HFF-Myc (cell line): ENCODE results near the gene PRSS8.

Experiments
- DNase-seq: peaks from one replicate; pipeline ENCODE4 v3.0.0-alpha.2; 2011; ENCODE audit warnings: low read depth; ENCODE audit errors: extremely low read depth
- H3K4me3 ChIP-seq: replicated peaks from 2 replicates; pipeline ENCODE4 v1.5.1; 2011; ENCODE audit warnings: low read depth, mild to moderate bottlenecking, control low read depth, low read length
- TF ChIP-seq, protein P1 (sequence below): IDR thresholded peaks from 2 replicates; pipeline ENCODE4 v1.5.1; 2012; ENCODE audit warnings: mild to moderate bottlenecking, low read depth, low read length, control low read depth; ENCODE audit errors: missing control alignments

PRSS8 gene

DNA sequence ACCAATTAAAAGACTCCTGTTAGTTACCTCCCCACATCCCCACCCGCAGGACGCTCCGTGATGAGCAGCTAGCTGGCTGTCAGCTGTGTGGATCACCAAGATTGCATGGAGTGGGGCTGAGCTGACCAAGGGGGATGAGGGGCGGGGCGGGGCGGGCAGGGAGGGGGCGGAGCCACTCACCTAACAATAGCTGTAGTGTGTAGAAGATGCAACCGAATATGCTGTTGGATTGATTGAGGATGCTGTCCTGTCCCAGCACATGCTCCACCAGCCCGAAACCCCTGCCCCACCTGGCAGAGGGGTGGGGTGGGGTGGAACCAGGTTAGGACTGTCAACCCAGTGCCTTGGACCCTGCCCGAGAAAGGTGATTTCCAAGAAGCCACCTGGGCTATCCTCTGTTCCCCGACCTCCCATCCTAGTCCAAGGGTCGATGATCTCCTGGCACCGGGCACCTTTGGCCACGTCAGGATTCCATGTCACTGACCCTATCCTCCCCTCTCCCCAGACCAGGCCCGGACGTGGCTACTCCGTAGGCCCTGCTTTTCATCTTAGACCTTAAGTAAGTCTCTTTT lies 42.3 kb downstream of the PRSS8 start:
- no peak for DNase-seq
- TF ChIP-seq, protein P1, sequence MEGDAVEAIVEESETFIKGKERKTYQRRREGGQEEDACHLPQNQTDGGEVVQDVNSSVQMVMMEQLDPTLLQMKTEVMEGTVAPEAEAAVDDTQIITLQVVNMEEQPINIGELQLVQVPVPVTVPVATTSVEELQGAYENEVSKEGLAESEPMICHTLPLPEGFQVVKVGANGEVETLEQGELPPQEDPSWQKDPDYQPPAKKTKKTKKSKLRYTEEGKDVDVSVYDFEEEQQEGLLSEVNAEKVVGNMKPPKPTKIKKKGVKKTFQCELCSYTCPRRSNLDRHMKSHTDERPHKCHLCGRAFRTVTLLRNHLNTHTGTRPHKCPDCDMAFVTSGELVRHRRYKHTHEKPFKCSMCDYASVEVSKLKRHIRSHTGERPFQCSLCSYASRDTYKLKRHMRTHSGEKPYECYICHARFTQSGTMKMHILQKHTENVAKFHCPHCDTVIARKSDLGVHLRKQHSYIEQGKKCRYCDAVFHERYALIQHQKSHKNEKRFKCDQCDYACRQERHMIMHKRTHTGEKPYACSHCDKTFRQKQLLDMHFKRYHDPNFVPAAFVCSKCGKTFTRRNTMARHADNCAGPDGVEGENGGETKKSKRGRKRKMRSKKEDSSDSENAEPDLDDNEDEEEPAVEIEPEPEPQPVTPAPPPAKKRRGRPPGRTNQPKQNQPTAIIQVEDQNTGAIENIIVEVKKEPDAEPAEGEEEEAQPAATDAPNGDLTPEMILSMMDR = no peak
- peak overlapping the region; percentile 95 for H3K4me3 ChIP-seq

DNA sequence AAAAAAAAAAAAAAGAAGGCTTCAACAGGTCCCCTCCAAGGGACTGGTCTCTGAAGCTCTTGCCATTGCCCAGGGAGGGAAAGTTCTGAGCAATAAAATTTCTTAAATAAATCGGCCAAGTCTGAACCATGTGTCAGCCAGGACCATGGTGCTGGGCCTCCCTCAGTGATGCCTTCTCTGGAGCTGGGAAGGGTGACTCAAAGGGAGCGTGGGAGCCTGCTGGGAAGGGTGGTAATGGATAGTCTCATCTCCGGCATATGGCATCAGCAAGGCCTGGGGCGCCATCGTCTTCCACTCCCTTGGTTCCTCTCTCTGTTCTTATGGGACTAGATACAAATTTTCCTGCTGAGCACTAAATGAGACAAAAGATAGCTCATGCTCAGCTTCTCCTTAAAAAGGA lies 43.2 kb downstream of the PRSS8 start:
- H3K4me3 ChIP-seq = peak overlapping the region; percentile 95
- TF ChIP-seq, protein P1 = no peak
- no peak for DNase-seq

DNA sequence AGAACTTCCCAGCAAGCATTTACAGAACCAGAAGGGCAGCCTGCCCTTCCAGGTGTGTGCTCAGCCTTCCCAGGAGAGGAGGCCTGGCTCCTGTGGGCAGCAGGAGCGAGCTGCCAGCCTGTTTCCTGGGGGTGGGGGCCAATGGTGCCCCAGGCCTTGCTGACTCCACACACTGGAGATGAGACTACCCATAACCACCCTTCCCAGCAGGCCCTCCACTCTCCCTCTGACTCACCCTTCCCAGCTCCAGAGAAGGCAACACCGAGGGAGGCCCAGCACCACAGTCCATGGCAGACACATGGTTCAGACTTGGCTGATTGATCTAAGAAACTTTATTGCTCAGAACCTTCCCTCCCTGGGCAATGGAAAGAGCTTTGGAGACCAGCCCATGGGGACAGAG lies 45.0 kb downstream of the PRSS8 start:
- DNase-seq = no peak
- TF ChIP-seq, protein P1 = no peak
- no peak overlapping the region for H3K4me3 ChIP-seq

DNA sequence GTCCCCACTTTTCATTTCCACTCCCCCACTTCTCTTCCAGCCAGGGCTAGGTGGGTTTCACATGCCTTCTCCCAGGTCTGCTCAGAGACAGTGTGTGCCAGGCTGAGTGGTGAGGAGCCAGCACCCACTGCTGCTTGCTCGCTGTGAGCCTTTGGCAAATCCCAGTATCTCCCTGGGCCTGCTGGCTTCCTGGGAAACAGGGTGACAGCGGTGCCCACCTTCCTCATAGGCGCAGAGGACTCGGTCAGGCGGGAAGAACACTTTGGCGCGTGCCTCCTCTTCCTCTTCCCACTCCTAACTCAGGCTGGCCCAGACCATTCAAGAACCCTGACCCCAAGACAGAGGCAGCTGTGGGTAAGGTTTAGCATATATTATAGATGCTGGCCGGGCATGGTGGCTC lies 46.3 kb downstream of the PRSS8 start:
- DNase-seq = no peak
- TF ChIP-seq, protein P1 = no peak
- H3K4me3 ChIP-seq = no peak overlapping the region

DNA sequence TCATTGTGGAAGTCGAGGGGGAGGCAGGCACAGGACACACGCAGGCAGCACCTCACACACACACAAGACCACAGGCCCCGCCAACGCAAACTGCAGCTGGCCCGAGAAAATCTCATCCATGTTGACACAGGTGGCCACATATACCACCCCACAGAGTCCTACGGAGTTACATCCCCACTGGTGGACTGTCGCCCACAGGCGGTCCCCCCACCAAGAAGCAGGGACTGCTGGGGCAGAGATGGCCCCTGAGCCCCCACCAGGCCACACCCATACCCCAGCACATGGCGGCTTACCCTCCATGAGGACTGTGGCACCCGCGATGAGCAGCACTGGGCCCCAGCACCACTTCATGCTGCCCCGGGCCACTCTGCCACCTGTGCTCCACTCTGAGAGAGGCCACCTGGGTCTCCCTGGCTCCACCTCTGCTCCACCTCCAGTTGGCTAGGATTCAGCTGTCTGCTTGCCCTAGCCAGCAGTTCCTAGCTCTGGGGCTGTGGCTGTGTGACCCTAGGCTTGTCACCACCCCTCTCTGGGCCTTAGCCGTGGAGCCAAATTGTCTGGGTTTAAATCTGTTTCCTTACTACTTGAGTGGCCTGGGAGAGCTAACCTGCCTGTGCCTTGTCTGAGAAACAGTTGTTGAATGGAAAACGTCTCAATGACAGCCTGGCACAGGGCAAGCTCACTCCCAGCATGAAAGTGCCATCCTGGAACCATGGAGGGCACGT lies 46.9 kb downstream of the PRSS8 start, which contains the start of gene PRSS53:
TSS of gene PRSS53 (minus strand) at position 485 of the 725 bp plus-strand sequence. CDS start at position 351, 134 bp downstream.
- no peak for DNase-seq
- no peak within 1 kb of the TSS for H3K4me3 ChIP-seq
- TF ChIP-seq, protein P1 = no peak

DNA sequence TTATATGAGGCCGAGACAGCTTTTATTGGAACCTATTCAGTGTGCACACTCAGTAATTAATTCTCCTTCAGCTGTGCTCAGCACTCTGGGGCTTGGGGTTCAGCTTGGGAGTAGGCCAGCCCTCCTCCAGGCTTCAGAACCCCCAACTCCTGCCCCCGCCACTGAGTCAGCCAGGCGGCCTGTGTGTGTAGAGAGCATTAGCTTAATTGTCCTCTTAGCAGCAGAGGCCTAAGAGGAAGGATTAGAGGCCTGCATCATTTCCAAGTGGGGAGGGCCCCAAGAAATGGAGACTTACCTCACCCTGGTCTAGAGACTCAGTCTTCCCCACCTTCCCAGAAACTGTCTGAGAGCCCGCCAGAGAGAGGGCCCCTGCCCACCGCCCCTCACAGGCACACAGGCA lies 47.6 kb downstream of the PRSS8 start:
- TF ChIP-seq, protein P1 = no peak
- DNase-seq = no peak
- no peak overlapping the region for H3K4me3 ChIP-seq
